SJCRH30 (cell line): ENCODE data around the gene HOXC9. TPM values are rescaled to one million over a fixed set of nuclear protein-coding genes. Genes with fewer than 3 reads are reported as not detected.
A peak's percentile ranks its signal among the peaks of the same experiment; 100 is the strongest.

Experiments
- DNase-seq, 2 experiments: peaks; one replicate each; pipeline ENCODE4 v3.0.0-alpha.2; 2015 to 2020
- H3K27ac ChIP-seq: fragments of 250-450 bp; sonication (Bioruptor Pico); 2 replicates; pipeline ENCODE4 v1.5.1; 2020; ENCODE audit warnings: mild to moderate bottlenecking, moderate library complexity
- H3K27me3 ChIP-seq: fragments of 250-450 bp; sonication (Bioruptor Pico); 2 replicates; pipeline ENCODE4 v1.5.1; 2020; ENCODE audit warnings: mild to moderate bottlenecking, moderate library complexity
- H3K36me3 ChIP-seq: fragments of 250-450 bp; sonication (Bioruptor Pico); 2 replicates; pipeline ENCODE4 v1.5.1; 2020; ENCODE audit warnings: mild to moderate bottlenecking, moderate library complexity
- H3K4me1 ChIP-seq: fragments of 250-450 bp; sonication (Bioruptor Pico); 2 replicates; pipeline ENCODE4 v1.5.1; 2020; ENCODE audit warnings: mild to moderate bottlenecking, moderate library complexity
- H3K4me3 ChIP-seq: fragments of 250-450 bp; sonication (Bioruptor Pico); 2 replicates; pipeline ENCODE4 v1.5.1; 2020; ENCODE audit warnings: mild to moderate bottlenecking, moderate library complexity
- H3K9me3 ChIP-seq: fragments of 250-450 bp; sonication (Bioruptor Pico); replicated peaks from 2 replicates; pipeline ENCODE4 v1.5.1; 2020; ENCODE audit warnings: mild to moderate bottlenecking, moderate library complexity
- total RNA-seq: library from RNA; depleted of rRNA; stranded (reverse); fragments of >200 nt; shearing (Covaris generic); gene quantifications from 2 replicates; pipeline ENCODE4 v1.2.3, GENCODE V29; 2014; rRNA removed

The HOXC9 gene
- 5.6 and 7.1 TPM in 2 replicates for total RNA-seq

- no peaks in the 10 kb centered on the region for H3K27me3 ChIP-seq
- H3K27ac ChIP-seq = peak within 1 kb of the TSS; percentile 62
- no peaks in the 10 kb centered on the region for H3K4me1 ChIP-seq
- H3K9me3 ChIP-seq = no peaks in the 10 kb centered on the region
- peak in 1 of 2 experiments; percentile 43 for DNase-seq
- H3K4me3 ChIP-seq = peak within 1 kb of the TSS; percentile 73
- no peaks in the 10 kb centered on the region for H3K36me3 ChIP-seq
Measured at GRCh38 chr12:54000116-54001114, at the start of gene HOXC9. Gene HOXC9, plus strand, starts transcription at chr12:54000161. Its CDS starts 28 bp downstream, at chr12:54000189.

- DNase-seq = no peak
- no peak overlapping the region for H3K4me3 ChIP-seq
- H3K36me3 ChIP-seq = no peaks in the 10 kb centered on the region
- H3K4me1 ChIP-seq = no peaks in the 10 kb centered on the region
- H3K9me3 ChIP-seq = no peaks in the 10 kb centered on the region
- H3K27me3 ChIP-seq = peaks cover 12% of the 10 kb centered on the region
- H3K27ac ChIP-seq = no peak overlapping the region
Measured at GRCh38 chr12:53950437-53950773, 49.6 kb upstream of the HOXC9 start.

- Histone ChIP-seq H3K9me3 (no peaks in the 10 kb centered on the region), H3K27ac (no peak overlapping the region), H3K4me3 (no peak overlapping the region), H3K4me1 (no peaks in the 10 kb centered on the region), H3K36me3 (no peaks in the 10 kb centered on the region), H3K27me3 (peaks cover 12% of the 10 kb centered on the region)
- DNase-seq = no peak
Measured at GRCh38 chr12:53950789-53951576, 49.0 kb upstream of the HOXC9 start.

- H3K27ac ChIP-seq = no peak overlapping the region
- H3K4me3 ChIP-seq = no peak overlapping the region
- H3K36me3 ChIP-seq = no peaks in the 10 kb centered on the region
- no peaks in the 10 kb centered on the region for H3K4me1 ChIP-seq
- no peaks in the 10 kb centered on the region for H3K9me3 ChIP-seq
- no peak for DNase-seq
- H3K27me3 ChIP-seq = peaks cover 12% of the 10 kb centered on the region
Measured at GRCh38 chr12:53951577-53952334, 48.2 kb upstream of the HOXC9 start.

GRCh38 chr12:53952335-53952694, 47.6 kb upstream of the HOXC9 start:
- Histone ChIP-seq H3K27ac (no peak overlapping the region), H3K4me3 (no peak overlapping the region), H3K9me3 (no peaks in the 10 kb centered on the region), H3K36me3 (no peaks in the 10 kb centered on the region), H3K27me3 (peaks cover 12% of the 10 kb centered on the region), H3K4me1 (no peaks in the 10 kb centered on the region)
- no peak for DNase-seq

- no peak for DNase-seq
- Histone ChIP-seq H3K27ac (no peak overlapping the region), H3K9me3 (no peaks in the 10 kb centered on the region), H3K36me3 (no peaks in the 10 kb centered on the region), H3K4me1 (no peaks in the 10 kb centered on the region), H3K27me3 (peaks cover 12% of the 10 kb centered on the region), H3K4me3 (no peak overlapping the region)
Measured at GRCh38 chr12:53952871-53953734, 46.9 kb upstream of the HOXC9 start.

GRCh38 chr12:53953831-53954693, 45.9 kb upstream of the HOXC9 start:
- no peaks in the 10 kb centered on the region for H3K4me1 ChIP-seq
- no peak for DNase-seq
- no peaks in the 10 kb centered on the region for H3K9me3 ChIP-seq
- no peaks in the 10 kb centered on the region for H3K36me3 ChIP-seq
- peaks cover 12% of the 10 kb centered on the region for H3K27me3 ChIP-seq
- no peak overlapping the region for H3K27ac ChIP-seq
- no peak overlapping the region for H3K4me3 ChIP-seq

- Histone ChIP-seq H3K27me3 (peaks cover 12% of the 10 kb centered on the region), H3K4me1 (no peaks in the 10 kb centered on the region), H3K9me3 (no peaks in the 10 kb centered on the region), H3K36me3 (no peaks in the 10 kb centered on the region), H3K27ac (no peak within 1 kb of the TSS), H3K4me3 (no peak within 1 kb of the TSS)
- DNase-seq = no peak
Measured at GRCh38 chr12:53954694-53955035, 45.3 kb upstream of the HOXC9 start, which contains the start of gene HOXC12. Gene HOXC12, plus strand, starts transcription at chr12:53954903. Its CDS starts 27 bp downstream, at chr12:53954930.

GRCh38 chr12:53955036-53955775, 44.8 kb upstream of the HOXC9 start:
- Histone ChIP-seq H3K27ac (no peak overlapping the region), H3K4me3 (no peak overlapping the region), H3K27me3 (peaks cover 12% of the 10 kb centered on the region), H3K36me3 (no peaks in the 10 kb centered on the region), H3K9me3 (no peaks in the 10 kb centered on the region), H3K4me1 (no peaks in the 10 kb centered on the region)
- no peak for DNase-seq

GRCh38 chr12:53955776-53956250, 44.1 kb upstream of the HOXC9 start:
- H3K4me3 ChIP-seq = no peak overlapping the region
- no peak overlapping the region for H3K27ac ChIP-seq
- peaks cover 10% of the 10 kb centered on the region for H3K27me3 ChIP-seq
- no peak for DNase-seq
- H3K4me1 ChIP-seq = no peaks in the 10 kb centered on the region
- no peaks in the 10 kb centered on the region for H3K36me3 ChIP-seq
- no peaks in the 10 kb centered on the region for H3K9me3 ChIP-seq

- H3K36me3 ChIP-seq = no peaks in the 10 kb centered on the region
- H3K4me1 ChIP-seq = no peaks in the 10 kb centered on the region
- no peaks in the 10 kb centered on the region for H3K9me3 ChIP-seq
- DNase-seq = no peak
- no peak overlapping the region for H3K4me3 ChIP-seq
- H3K27ac ChIP-seq = no peak overlapping the region
- peaks cover 9% of the 10 kb centered on the region for H3K27me3 ChIP-seq
Measured at GRCh38 chr12:53956251-53956887, 43.6 kb upstream of the HOXC9 start.

- Histone ChIP-seq H3K9me3 (no peaks in the 10 kb centered on the region), H3K4me3 (no peak overlapping the region), H3K36me3 (no peaks in the 10 kb centered on the region), H3K27me3 (peaks cover 9% of the 10 kb centered on the region), H3K27ac (no peak overlapping the region), H3K4me1 (no peaks in the 10 kb centered on the region)
- DNase-seq = no peak
Measured at GRCh38 chr12:53956914-53957536, 42.9 kb upstream of the HOXC9 start.
